GM12864 (cell line): ENCODE results near the gene BBS5.

Experiments
- DNase-seq: peaks from one replicate; pipeline ENCODE4 v3.0.0-alpha.2; 2011; ENCODE audit warnings: low read depth
- H3K4me3 ChIP-seq: 2 replicates; pipeline ENCODE4 v1.5.1; 2011; ENCODE audit warnings: mild to moderate bottlenecking, low read depth, low read length, control low read depth
- TF ChIP-seq, protein P1 (sequence below): IDR thresholded peaks from 2 replicates; pipeline ENCODE4 v1.5.1; 2011; ENCODE audit warnings: low read depth, mild to moderate bottlenecking, moderate library complexity, low read length, control low read depth, inconsistent platforms; ENCODE audit errors: missing control alignments

The BBS5 gene

DNA sequence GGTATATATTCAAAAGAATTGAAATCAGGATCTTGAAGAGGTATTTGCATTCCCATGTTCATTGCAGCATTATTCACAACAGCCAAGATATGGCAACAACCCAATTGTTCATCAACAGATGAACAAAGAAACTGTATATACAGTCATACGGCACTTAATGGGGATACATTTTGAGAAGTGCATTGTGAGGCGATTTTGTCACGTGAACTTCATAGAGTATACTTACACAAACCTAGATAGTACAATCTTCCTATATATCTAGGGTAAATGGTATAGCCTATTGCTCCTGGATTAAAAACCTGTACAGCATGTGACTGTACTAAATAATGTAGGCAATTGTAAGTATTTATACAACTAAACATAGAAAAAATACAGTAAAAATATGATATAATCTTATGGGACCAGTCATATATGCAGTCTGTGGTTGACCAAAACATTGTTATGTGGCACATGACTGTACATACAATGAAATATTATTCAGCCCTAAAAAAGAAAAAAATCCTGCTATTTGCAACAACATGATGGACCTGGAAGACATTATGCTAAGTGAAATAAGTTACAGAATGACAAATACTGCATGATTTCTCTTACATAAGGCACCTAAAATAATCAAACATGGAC lies 9.2 kb upstream of the BBS5 start:
- no peak for DNase-seq
- H3K4me3 ChIP-seq: no peak overlapping the region
- TF ChIP-seq, protein P1, sequence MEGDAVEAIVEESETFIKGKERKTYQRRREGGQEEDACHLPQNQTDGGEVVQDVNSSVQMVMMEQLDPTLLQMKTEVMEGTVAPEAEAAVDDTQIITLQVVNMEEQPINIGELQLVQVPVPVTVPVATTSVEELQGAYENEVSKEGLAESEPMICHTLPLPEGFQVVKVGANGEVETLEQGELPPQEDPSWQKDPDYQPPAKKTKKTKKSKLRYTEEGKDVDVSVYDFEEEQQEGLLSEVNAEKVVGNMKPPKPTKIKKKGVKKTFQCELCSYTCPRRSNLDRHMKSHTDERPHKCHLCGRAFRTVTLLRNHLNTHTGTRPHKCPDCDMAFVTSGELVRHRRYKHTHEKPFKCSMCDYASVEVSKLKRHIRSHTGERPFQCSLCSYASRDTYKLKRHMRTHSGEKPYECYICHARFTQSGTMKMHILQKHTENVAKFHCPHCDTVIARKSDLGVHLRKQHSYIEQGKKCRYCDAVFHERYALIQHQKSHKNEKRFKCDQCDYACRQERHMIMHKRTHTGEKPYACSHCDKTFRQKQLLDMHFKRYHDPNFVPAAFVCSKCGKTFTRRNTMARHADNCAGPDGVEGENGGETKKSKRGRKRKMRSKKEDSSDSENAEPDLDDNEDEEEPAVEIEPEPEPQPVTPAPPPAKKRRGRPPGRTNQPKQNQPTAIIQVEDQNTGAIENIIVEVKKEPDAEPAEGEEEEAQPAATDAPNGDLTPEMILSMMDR: no peak

DNA sequence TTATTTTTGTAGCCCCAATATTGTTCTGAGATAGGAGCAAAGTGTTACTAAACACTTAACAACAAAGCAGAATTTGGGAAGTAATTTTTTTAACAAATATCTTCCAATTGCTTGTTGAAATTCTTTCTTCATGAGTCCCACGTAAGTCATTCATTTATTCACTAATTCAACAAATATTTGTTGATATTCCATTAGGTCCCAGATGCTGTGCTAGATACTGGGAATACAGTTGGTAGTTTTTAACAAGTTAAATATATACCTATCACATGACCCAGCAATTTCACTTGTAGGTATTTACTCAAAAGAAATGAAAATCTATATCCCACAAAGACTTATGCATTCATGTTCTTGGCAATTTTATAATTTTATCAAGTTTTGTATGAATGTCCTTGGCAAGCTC lies 7.0 kb upstream of the BBS5 start:
- DNase-seq: no peak
- TF ChIP-seq, protein P1: no peak
- no peak overlapping the region for H3K4me3 ChIP-seq

DNA sequence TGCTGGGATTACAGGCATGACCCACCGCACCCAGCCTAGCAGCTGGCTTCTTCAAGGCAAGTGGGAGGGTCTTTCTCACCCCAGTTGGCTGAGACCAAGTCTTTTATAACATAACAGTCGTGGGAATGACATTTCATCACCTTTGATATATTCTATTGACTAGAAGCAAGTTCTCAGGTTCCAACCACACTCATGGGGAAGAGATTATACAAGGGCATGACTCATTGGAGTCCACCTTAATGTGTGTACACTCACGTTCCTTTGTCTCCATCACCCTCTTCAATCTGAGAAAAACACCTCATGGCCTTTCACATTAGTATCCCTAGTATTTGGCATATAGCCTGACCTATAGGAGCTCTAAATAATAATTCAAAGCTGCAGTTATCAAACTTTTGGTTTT lies 2.8 kb upstream of the BBS5 start:
- TF ChIP-seq, protein P1: no peak
- no peak for DNase-seq
- no peak overlapping the region for H3K4me3 ChIP-seq

DNA sequence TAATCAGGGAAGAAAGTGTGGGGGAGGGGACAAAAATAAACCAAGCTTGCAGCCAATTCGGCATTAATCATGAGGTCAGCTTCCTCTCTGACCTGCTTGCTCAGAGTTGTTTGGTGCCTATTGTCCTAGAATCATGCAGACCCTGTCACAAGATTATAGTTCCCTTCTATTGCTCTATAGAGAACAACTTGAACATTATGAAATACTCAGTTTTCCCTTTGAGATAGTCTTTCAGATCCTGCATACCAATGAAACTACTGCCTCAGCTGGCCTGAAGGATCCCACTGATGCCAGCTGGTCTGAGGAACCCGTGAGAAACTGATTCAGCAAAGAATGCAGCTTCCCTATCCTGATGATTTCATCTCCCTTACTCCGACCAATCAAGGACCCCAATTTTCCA lies 955 bp upstream of the BBS5 start:
- H3K4me3 ChIP-seq: no peak overlapping the region
- TF ChIP-seq, protein P1: no peak
- no peak for DNase-seq

DNA sequence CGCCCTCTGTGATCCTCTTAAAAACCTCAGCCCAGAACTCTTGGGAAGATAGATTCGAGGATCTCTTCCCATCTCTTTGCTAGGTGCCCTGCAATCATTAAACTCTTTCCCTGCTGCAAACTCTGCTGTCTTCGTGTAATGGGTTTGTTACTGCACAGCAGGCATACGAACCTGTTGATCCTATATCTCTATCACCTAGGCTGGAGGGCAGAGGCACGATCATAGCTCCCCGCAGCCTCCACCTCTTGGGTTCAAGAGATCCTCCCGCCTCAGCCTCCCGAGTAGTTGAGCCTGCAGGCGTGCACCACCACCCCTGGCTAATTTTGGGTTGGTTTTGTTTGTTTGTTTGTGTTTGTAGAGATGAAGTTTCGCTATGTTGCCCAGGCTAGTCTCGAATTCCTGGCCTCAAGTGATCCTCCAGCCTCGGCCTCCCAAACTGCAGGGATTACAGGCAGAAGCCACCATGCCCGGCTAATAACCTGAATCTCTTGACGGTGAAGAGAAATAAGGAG lies 493 bp upstream of the BBS5 start:
- H3K4me3 ChIP-seq: peak overlapping the region; percentile 78
- DNase-seq: no peak
- TF ChIP-seq, protein P1: no peak

DNA sequence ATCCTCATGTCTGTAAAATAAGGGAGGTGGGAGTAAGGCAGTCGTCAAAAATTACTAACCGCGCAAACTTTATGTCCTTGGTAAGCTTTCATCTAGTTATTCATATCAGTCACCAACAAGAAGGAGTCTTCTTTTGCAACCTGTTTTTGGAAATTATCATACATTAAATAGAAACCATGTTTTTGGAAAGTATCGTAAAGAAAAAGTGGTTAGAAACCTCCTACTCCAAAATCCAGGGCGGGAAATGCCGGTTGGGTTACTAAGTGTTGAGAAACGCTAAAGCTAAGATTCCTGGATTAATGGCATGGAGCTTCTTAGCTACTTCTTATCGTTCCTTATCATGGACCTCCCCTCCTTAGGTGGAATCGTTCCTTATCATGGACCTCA lies 778 bp downstream of the BBS5 start:
- TF ChIP-seq, protein P1: no peak
- peak overlapping the region; percentile 78 for H3K4me3 ChIP-seq
- DNase-seq: no peak

DNA sequence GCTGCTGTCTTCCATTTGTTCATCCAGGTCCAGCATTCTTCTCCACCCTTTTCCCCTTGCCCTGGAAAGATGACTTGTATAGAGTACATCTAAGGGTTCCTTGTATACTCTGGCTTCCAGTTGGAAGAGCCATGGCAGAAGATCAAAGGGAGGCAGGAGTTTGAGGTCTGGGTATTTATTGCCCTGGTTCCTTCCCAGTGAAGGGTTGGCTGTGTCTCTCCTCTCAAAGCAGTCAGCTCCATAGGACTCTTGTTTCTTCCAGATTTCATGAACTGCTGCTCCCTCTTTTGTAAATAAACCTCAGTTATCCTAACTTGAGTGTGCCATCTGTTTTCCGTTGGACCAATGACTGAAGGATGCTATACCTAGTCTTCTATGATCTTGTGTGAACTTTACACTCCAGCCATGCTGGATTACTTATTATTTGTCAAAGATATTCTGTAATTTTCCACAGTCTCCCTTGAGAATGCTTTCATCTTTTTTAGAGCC lies 6.4 kb downstream of the BBS5 start:
- H3K4me3 ChIP-seq: no peak overlapping the region
- no peak for DNase-seq
- TF ChIP-seq, protein P1: no peak
